Body of pancreas (tissue), 4 donors: ENCODE data around the gene MARK4. TPM values are rescaled to one million over a fixed set of nuclear protein-coding genes. Genes with fewer than 3 reads are reported as not detected.
A peak's percentile ranks its signal among the peaks of the same experiment; 100 is the strongest.

ENCODE experiments used
- ATAC-seq: fragments of 150-250 bp; one replicate; pipeline ENCODE4 v1.9.1; 2016
- DNase-seq, 4 donors: peaks; one replicate each; pipeline ENCODE4 v3.0.0-alpha.2; 2019
- H3K27ac ChIP-seq, 4 donors: fragments of 200-600 bp; sonication (generic); 1 replicate in 3 of 4; 2 replicates in 1 of 4; pipeline versions ENCODE4 v1.5.1 to v1.6.1; 2016 to 2019; ENCODE audit warnings: mild to moderate bottlenecking in 1 of 4, mixed read lengths in 1 of 4, moderate library complexity in 1 of 4
- H3K27me3 ChIP-seq, 2 donors: fragments of 200-600 bp; sonication (generic); one replicate each; pipeline ENCODE4 v1.6.0; 2016; ENCODE audit warnings: mild to moderate bottlenecking in 1 of 2
- H3K36me3 ChIP-seq, 2 donors: fragments of 200-600 bp; sonication (generic); replicated peaks in 1 of 2; 2 replicates each; pipeline ENCODE4 v1.5.1; 2016; ENCODE audit warnings: low read depth in 2 of 2; ENCODE audit not compliant: insufficient read depth in 1 of 2
- H3K4me1 ChIP-seq: fragments of 200-600 bp; sonication (generic); one replicate; pipeline ENCODE4 v1.6.0; 2016
- H3K4me3 ChIP-seq, 2 donors: fragments of 200-600 bp; sonication (generic); 1 replicate in 1 of 2; 2 replicates in 1 of 2; pipeline ENCODE4 v1.5.1; 2016 to 2019
- H3K9me3 ChIP-seq, 3 donors: fragments of 200-600 bp; sonication (generic); 1 replicate in 2 of 3; 2 replicates in 1 of 3; pipeline ENCODE4 v1.5.1; 2016
- CTCF ChIP-seq, 7 experiments: fragments of 450-650 bp in 4 of 7; fragments of 200-600 bp in 3 of 7; sonication (generic) in 3 of 7; IDR thresholded peaks; one replicate each; pipeline ENCODE4 v1.5.1; 2016 to 2019; ENCODE audit warnings: antibody characterized with exemption in 7 of 7
- POLR2A ChIP-seq, 3 donors: fragments of 450-650 bp; IDR thresholded peaks; one replicate each; pipeline ENCODE4 v1.6.1; 2016; ENCODE audit warnings: antibody characterized with exemption in 3 of 3, mild to moderate bottlenecking in 2 of 3
- WGBS, 2 donors: methylation state at CpG; one replicate each; pipeline ENCODE4 v1.1.5; 2017; 5-methylcytosine and 5-hydroxymethylcytosine counted together
- intact Hi-C: fragments of 100-400 bp; cut with DNase I; formaldehyde crosslinking; loops from one replicate; pipeline ENCODE4 v1.15.1; 2023
- total RNA-seq, 2 donors: library from RNA; depleted of rRNA; stranded (reverse); fragments of >200 nt; gene quantifications; one replicate each; pipeline ENCODE4 v1.1.0, GENCODE V29; 2016

The MARK4 gene
- total RNA-seq, 2 donors from 2014 or later: 9.2 to 12.5 TPM

GRCh38 chr19:45280471-45280961 lies 29.4 kb downstream of the MARK4 start:
- 93% methylated on average over 16 to 19 of the region's 19 CpGs for WGBS, 2 donors
- no peak for ATAC-seq
- H3K4me1 ChIP-seq: no peaks in the 10 kb centered on the region
- TF ChIP-seq POLR2A (IDR thresholded peaks at IDR 0.05): no peak
- no peak for TF ChIP-seq CTCF (IDR thresholded peaks at IDR 0.05)
- intact Hi-C loops: no loop called here
- H3K9me3 ChIP-seq: no peaks in the 10 kb centered on the region
- H3K27me3 ChIP-seq: no peaks in the 10 kb centered on the region
- no peak overlapping the region for H3K4me3 ChIP-seq
- no peak for DNase-seq
- H3K27ac ChIP-seq: no peak overlapping the region
- peaks cover 0 to 8% of the 10 kb centered on the region in 2 donors for H3K36me3 ChIP-seq

GRCh38 chr19:45283443-45284033 lies 32.5 kb downstream of the MARK4 start:
- 64 to 86% methylated on average over 7 of the region's 7 CpGs for WGBS, 2 donors
- H3K27ac ChIP-seq: no peak overlapping the region
- H3K4me1 ChIP-seq: no peaks in the 10 kb centered on the region
- H3K27me3 ChIP-seq: no peaks in the 10 kb centered on the region
- DNase-seq (no peak), ATAC-seq (no peak)
- intact Hi-C loops: no loop called here
- TF ChIP-seq POLR2A (IDR thresholded peaks at IDR 0.05): no peak
- no peak for TF ChIP-seq CTCF (IDR thresholded peaks at IDR 0.05)
- peaks cover 0 to 8% of the 10 kb centered on the region in 2 donors for H3K36me3 ChIP-seq
- no peak overlapping the region for H3K4me3 ChIP-seq
- H3K9me3 ChIP-seq: no peaks in the 10 kb centered on the region

- no peaks in the 10 kb centered on the region for H3K36me3 ChIP-seq
- intact Hi-C loops: no loop called here
- DNase-seq (no peak), ATAC-seq (no peak)
- TF ChIP-seq CTCF (IDR thresholded peaks at IDR 0.05): no peak
- no peak for TF ChIP-seq POLR2A (IDR thresholded peaks at IDR 0.05)
- WGBS, 2 donors: 86% methylated on average over 6 of the region's 6 CpGs; no CpG with 5 or more reads in 1 of the 2 donors
- H3K27ac ChIP-seq: no peak overlapping the region
- no peak overlapping the region for H3K4me3 ChIP-seq
- H3K9me3 ChIP-seq: no peaks in the 10 kb centered on the region
- no peaks in the 10 kb centered on the region for H3K27me3 ChIP-seq
- peaks cover 15% of the 10 kb centered on the region for H3K4me1 ChIP-seq
Observed at GRCh38 chr19:45290381-45290931, 39.4 kb downstream of the MARK4 start.

- no peak for ATAC-seq
- peaks cover 17% of the 10 kb centered on the region for H3K4me1 ChIP-seq
- H3K9me3 ChIP-seq: no peaks in the 10 kb centered on the region
- no peak for DNase-seq
- no peaks in the 10 kb centered on the region for H3K27me3 ChIP-seq
- H3K4me3 ChIP-seq: no peak overlapping the region
- no peak overlapping the region for H3K27ac ChIP-seq
- H3K36me3 ChIP-seq: no peaks in the 10 kb centered on the region
- TF ChIP-seq POLR2A (IDR thresholded peaks at IDR 0.05) (no peak), CTCF (IDR thresholded peaks at IDR 0.05) (no peak)
- intact Hi-C loops: no loop called here
- 100% methylated on average over 1 of the region's 1 CpG for WGBS, 2 donors
Observed at GRCh38 chr19:45291834-45292233, 40.8 kb downstream of the MARK4 start.

- H3K4me1 ChIP-seq: peaks cover 17% of the 10 kb centered on the region
- intact Hi-C loops: no loop called here
- WGBS, 2 donors: 52 to 73% methylated on average over 4 of the region's 4 CpGs
Observed at GRCh38 chr19:45293682-45294081, 42.6 kb downstream of the MARK4 start.

More at GRCh38 chr19:45293682-45294081, 42.6 kb downstream of the MARK4 start:
- no peaks in the 10 kb centered on the region for H3K36me3 ChIP-seq
- no peak for ATAC-seq
- no peak for TF ChIP-seq CTCF (IDR thresholded peaks at IDR 0.05)
- TF ChIP-seq POLR2A (IDR thresholded peaks at IDR 0.05): no peak
- no peak overlapping the region for H3K4me3 ChIP-seq
- no peaks in the 10 kb centered on the region for H3K9me3 ChIP-seq
- no peaks in the 10 kb centered on the region for H3K27me3 ChIP-seq
- DNase-seq: no peak
- H3K27ac ChIP-seq: peak overlapping the region in 3 of 4 donors; percentile 13 to 75 (median 54)
